Left lung (tissue), 10 donors: Measurements from ENCODE around the gene COL6A1. TPM values are rescaled to one million over a fixed set of nuclear protein-coding genes. Genes with fewer than 3 reads are reported as not detected.
A peak's percentile ranks its signal among the peaks of the same experiment; 100 is the strongest.

Experiments used
- ATAC-seq: fragments of 200-7000 bp; cut with Tn5 transposase; one replicate; pipeline ENCODE4 v1.9.1; 2020; ENCODE audit warnings: moderate library complexity
- DNase-seq, 4 donors: peaks; one replicate each; pipeline ENCODE4 v3.0.0-alpha.2; 2013 to 2020
- H3K27ac ChIP-seq, 2 donors: fragments of 200-600 bp; sonication (generic) in 1 of 2; one replicate each; pipeline versions ENCODE4 v1.5.0 to v1.8.0; 2020 to 2021
- H3K27me3 ChIP-seq, 2 donors: fragments of 200-600 bp; sonication (generic) in 1 of 2; one replicate each; pipeline versions ENCODE4 v1.5.0 to v1.8.0; 2020 to 2021
- H3K36me3 ChIP-seq, 2 donors: fragments of 200-600 bp; sonication (generic) in 1 of 2; one replicate each; pipeline versions ENCODE4 v1.5.0 to v1.8.0; 2020 to 2021
- H3K4me1 ChIP-seq, 2 donors: fragments of 200-600 bp; one replicate each; pipeline ENCODE4 v1.8.0; 2021
- H3K4me3 ChIP-seq, 2 donors: fragments of 200-600 bp; sonication (generic) in 1 of 2; one replicate each; pipeline versions ENCODE4 v1.5.0 to v1.8.0; 2020 to 2021; ENCODE audit warnings: mild to moderate bottlenecking in 1 of 2
- H3K9me3 ChIP-seq, 2 donors: fragments of 200-600 bp; sonication (generic) in 1 of 2; one replicate each; pipeline versions ENCODE4 v1.5.0 to v1.8.0; 2020 to 2021
- CTCF ChIP-seq, 2 donors: fragments of 200-600 bp; sonication (generic) in 1 of 2; IDR thresholded peaks; one replicate each; pipeline versions ENCODE4 v1.5.0 to v1.8.0; 2021; ENCODE audit warnings: antibody characterized with exemption in 2 of 2
- intact Hi-C, 2 donors: fragments of 100-400 bp; cut with DNase I; formaldehyde crosslinking; loops; one replicate each; pipeline versions ENCODE4 v1.11.2 to v1.14.2; 2022
- polyA plus RNA-seq, 6 donors: library from polyadenylated mRNA; unstranded; fragments of 120-200 nt; gene quantifications; one replicate each; pipeline ENCODE4 v1.2.1, GENCODE V29; 2013; ENCODE audit not compliant: insufficient read length in 6 of 6
- total RNA-seq, 2 donors: library from RNA; stranded (reverse); fragmentation: NEBNext Ultra II Directional; extraction: Animal tissue kit (Norgen Biotek cat#: 25700); gene quantifications; one replicate each; pipeline ENCODE4 v1.2.1, GENCODE V29; 2021
- donor health status: DM: no; HTN: yes; CAD: no.
- donor health status: DM: no; HTN: no; CAD: no.

COL6A1 gene
- total and polyA plus RNA-seq, 8 donors, result 272 to 574 (median 341) TPM

- H3K4me3 ChIP-seq, result no peak overlapping the region
- ATAC-seq (no peak), DNase-seq (peak in 1 of 4 donors; percentile 61)
- H3K9me3 ChIP-seq, result peaks cover 0 to 30% of the 10 kb centered on the region in 2 donors
- no peaks in the 10 kb centered on the region for H3K27me3 ChIP-seq
- H3K4me1 ChIP-seq, result no peaks in the 10 kb centered on the region
- H3K27ac ChIP-seq, result no peak overlapping the region
- H3K36me3 ChIP-seq, result peaks cover 0 to 44% of the 10 kb centered on the region in 2 donors
- TF ChIP-seq CTCF (IDR thresholded peaks at IDR 0.05), result no peak
- intact Hi-C loops, result no loop called here
Observed at GRCh38 chr21:46001821-46002681, 20.5 kb downstream of the COL6A1 start.

GRCh38 chr21:46002841-46003574 lies 21.4 kb downstream of the COL6A1 start:
- intact Hi-C loops, result no loop called here
- Histone ChIP-seq H3K9me3 (peaks cover 0 to 38% of the 10 kb centered on the region in 2 donors), H3K27me3 (no peaks in the 10 kb centered on the region), H3K27ac (no peak overlapping the region), H3K36me3 (peaks cover 0 to 37% of the 10 kb centered on the region in 2 donors), H3K4me3 (no peak overlapping the region), H3K4me1 (no peaks in the 10 kb centered on the region)
- no peak for TF ChIP-seq CTCF (IDR thresholded peaks at IDR 0.05)
- ATAC-seq, result no peak
- peak in 1 of 4 donors; percentile 80 for DNase-seq

DNA sequence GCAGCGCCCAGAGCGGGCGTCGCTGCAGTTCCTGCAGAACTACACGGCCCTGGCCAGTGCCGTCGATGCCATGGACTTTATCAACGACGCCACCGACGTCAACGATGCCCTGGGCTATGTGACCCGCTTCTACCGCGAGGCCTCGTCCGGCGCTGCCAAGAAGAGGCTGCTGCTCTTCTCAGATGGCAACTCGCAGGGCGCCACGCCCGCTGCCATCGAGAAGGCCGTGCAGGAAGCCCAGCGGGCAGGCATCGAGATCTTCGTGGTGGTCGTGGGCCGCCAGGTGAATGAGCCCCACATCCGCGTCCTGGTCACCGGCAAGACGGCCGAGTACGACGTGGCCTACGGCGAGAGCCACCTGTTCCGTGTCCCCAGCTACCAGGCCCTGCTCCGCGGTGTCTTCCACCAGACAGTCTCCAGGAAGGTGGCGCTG lies 22.0 kb downstream of the COL6A1 start:
- Histone ChIP-seq H3K4me1 (no peaks in the 10 kb centered on the region), H3K4me3 (no peak overlapping the region), H3K27ac (no peak overlapping the region), H3K36me3 (peaks cover 0 to 33% of the 10 kb centered on the region in 2 donors), H3K9me3 (peaks cover 0 to 41% of the 10 kb centered on the region in 2 donors), H3K27me3 (no peaks in the 10 kb centered on the region)
- TF ChIP-seq CTCF (IDR thresholded peaks at IDR 0.05), result no peak
- intact Hi-C loops, result no loop called here
- DNase-seq (peak in 1 of 4 donors; percentile 78), ATAC-seq (no peak)

DNA sequence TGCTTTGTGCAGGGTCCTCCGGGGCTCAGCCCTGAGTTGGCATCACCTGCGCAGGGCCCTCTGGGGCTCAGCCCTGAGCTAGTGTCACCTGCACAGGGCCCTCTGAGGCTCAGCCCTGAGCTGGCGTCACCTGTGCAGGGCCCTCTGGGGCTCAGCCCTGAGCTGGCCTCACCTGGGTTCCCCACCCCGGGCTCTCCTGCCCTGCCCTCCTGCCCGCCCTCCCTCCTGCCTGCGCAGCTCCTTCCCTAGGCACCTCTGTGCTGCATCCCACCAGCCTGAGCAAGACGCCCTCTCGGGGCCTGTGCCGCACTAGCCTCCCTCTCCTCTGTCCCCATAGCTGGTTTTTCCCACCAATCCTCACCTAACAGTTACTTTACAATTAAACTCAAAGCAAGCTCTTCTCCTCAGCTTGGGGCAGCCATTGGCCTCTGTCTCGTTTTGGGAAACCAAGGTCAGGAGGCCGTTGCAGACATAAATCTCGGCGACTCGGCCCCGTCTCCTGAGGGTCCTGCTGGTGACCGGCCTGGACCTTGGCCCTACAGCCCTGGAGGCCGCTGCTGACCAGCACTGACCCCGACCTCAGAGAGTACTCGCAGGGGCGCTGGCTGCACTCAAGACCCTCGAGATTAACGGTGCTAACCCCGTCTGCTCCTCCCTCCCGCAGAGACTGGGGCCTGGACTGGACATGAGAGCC lies 22.7 kb downstream of the COL6A1 start:
- intact Hi-C loops, result no loop called here
- H3K4me1 ChIP-seq, result no peaks in the 10 kb centered on the region
- H3K4me3 ChIP-seq, result no peak overlapping the region
- peaks cover 0 to 28% of the 10 kb centered on the region in 2 donors for H3K36me3 ChIP-seq
- no peak overlapping the region for H3K27ac ChIP-seq
- ATAC-seq (no peak), DNase-seq (peak in 1 of 4 donors; percentile 72)
- TF ChIP-seq CTCF (IDR thresholded peaks at IDR 0.05), result no peak
- peaks cover 0 to 41% of the 10 kb centered on the region in 2 donors for H3K9me3 ChIP-seq
- H3K27me3 ChIP-seq, result no peaks in the 10 kb centered on the region
